Left ventricle myocardium superior (tissue), 1 donor: ENCODE data around the gene OR2A1. TPM values are rescaled to one million over a fixed set of nuclear protein-coding genes. Genes with fewer than 3 reads are reported as not detected.

ENCODE experiments used
- total RNA-seq: library from RNA; stranded (reverse); fragmentation: NEBNext Ultra II Directional; extraction: Animal tissue kit (Norgen Biotek cat#: 25700); gene quantifications from one replicate; pipeline ENCODE4 v1.2.1, GENCODE V29; 2021
- donor health status: DM: no; HTN: yes; CAD: no; lungs with severe emphysema.

The OR2A1 gene
- total RNA-seq, 1 donor from 2014 or later, result not detected

Other genes with a start within 250 kb of the OR2A1 start
- gene OR2A25, start 242.6 kb upstream of the OR2A1 start, total RNA-seq, result not detected
- gene OR2A12, start 226.1 kb upstream of the OR2A1 start, total RNA-seq, result not detected
- not detected for gene OR2A2, start 202.8 kb upstream of the OR2A1 start, total RNA-seq
- gene OR2A14, start 189.2 kb upstream of the OR2A1 start, total RNA-seq, result not detected
- 0.62 TPM for gene CTAGE4, start 129.0 kb upstream of the OR2A1 start, total RNA-seq
- 0.94 TPM for gene ARHGEF35, start 116.6 kb upstream of the OR2A1 start, total RNA-seq
- gene OR2A42, start 72.8 kb upstream of the OR2A1 start, total RNA-seq, result not detected
- gene OR2A7, start 47.6 kb upstream of the OR2A1 start, total RNA-seq, result 0.55 TPM
- not detected for gene CTAGE8, start 43.1 kb upstream of the OR2A1 start, total RNA-seq
- gene ARHGEF5, start 43.0 kb downstream of the OR2A1 start, total RNA-seq, result 1.7 TPM
- not detected for gene NOBOX, start 91.3 kb downstream of the OR2A1 start, total RNA-seq